Measurements from ENCODE around the gene TKFC. TPM values are rescaled to one million over a fixed set of nuclear protein-coding genes. Genes with fewer than 3 reads are reported as not detected.

The TKFC gene
- total and polyA plus RNA-seq, 2 donors from 2014 or later: 64.6 to 107 TPM

- intact Hi-C loops (cut with DNase I): loop anchor here (5.0 kb wide), 1 partner anchor 51 kb away; no protein-coding TSS in a partner anchor
- no peak overlapping the region for H3K4me3 ChIP-seq (ENCODE audit: low read length in 3 of 3)
- H3K27me3 ChIP-seq (ENCODE audit: control insufficient read depth, insufficient read depth, low read length): no peaks in the 10 kb centered on the region
Observed at GRCh38 chr11:61336171-61336935, 3.3 kb downstream of the TKFC start.

GRCh38 chr11:61337706-61338470 lies 4.9 kb downstream of the TKFC start:
- Histone ChIP-seq H3K9ac (ENCODE audit: low read length in 3 of 3) (no peak overlapping the region), H3K27ac (ENCODE audit: low read depth in 2 of 2, low read length in 2 of 2) (no peak overlapping the region), H3K9me3 (ENCODE audit: control insufficient read depth in 2 of 3, insufficient read depth in 1 of 3, low read length in 3 of 3) (no peaks in the 10 kb centered on the region), H3K4me1 (ENCODE audit: control insufficient read depth in 2 of 3, insufficient read depth in 2 of 3, low read depth in 1 of 3, low read length in 3 of 3) (peaks cover 0 to 24% (median 10%) of the 10 kb centered on the region in 3 donors), H3K36me3 (ENCODE audit: control insufficient read depth in 2 of 3, insufficient read depth in 3 of 3, low read length in 3 of 3) (peaks cover 0 to 40% (median 10%) of the 10 kb centered on the region in 3 donors), H3K27me3 (ENCODE audit: control insufficient read depth, insufficient read depth, low read length) (no peaks in the 10 kb centered on the region), H3K4me3 (ENCODE audit: low read length in 3 of 3) (no peak overlapping the region)
- intact Hi-C loops (cut with DNase I): loop anchor here (5.0 kb wide), 1 partner anchor 49 kb away; no protein-coding TSS in a partner anchor
- TF ChIP-seq CTCF (IDR thresholded peaks at IDR 0.05; ENCODE audit: borderline replicate concordance, extremely low read depth, insufficient read depth): no peak
- no peak for FAIRE-seq
- DNase-seq: no peak

More at GRCh38 chr11:61336171-61336935, 3.3 kb downstream of the TKFC start:
- DNase-seq (peak; percentile 88 to 92 (median 90)), FAIRE-seq (no peak)
- H3K9me3 ChIP-seq (ENCODE audit: control insufficient read depth in 2 of 3, insufficient read depth in 1 of 3, low read length in 3 of 3): no peaks in the 10 kb centered on the region
- peak; percentile 96 for TF ChIP-seq CTCF (IDR thresholded peaks at IDR 0.05; ENCODE audit: borderline replicate concordance, extremely low read depth, insufficient read depth)
- H3K4me1 ChIP-seq (ENCODE audit: control insufficient read depth in 2 of 3, insufficient read depth in 2 of 3, low read depth in 1 of 3, low read length in 3 of 3): peaks cover 4 to 28% (median 11%) of the 10 kb centered on the region in 3 donors
- H3K27ac ChIP-seq (ENCODE audit: low read depth in 2 of 2, low read length in 2 of 2): peak overlapping the region; percentile 65 to 67
- H3K36me3 ChIP-seq (ENCODE audit: control insufficient read depth in 2 of 3, insufficient read depth in 3 of 3, low read length in 3 of 3): peaks cover 0 to 25% (median 5%) of the 10 kb centered on the region in 3 donors
- peak overlapping the region in 1 of 3 donors; percentile 5 for H3K9ac ChIP-seq (ENCODE audit: low read length in 3 of 3)

- FAIRE-seq: no peak
- no peaks in the 10 kb centered on the region for H3K27me3 ChIP-seq (ENCODE audit: control insufficient read depth, insufficient read depth, low read length)
- H3K4me3 ChIP-seq (ENCODE audit: low read length in 3 of 3): no peak overlapping the region
- no peak overlapping the region for H3K27ac ChIP-seq (ENCODE audit: low read depth in 2 of 2, low read length in 2 of 2)
- H3K4me1 ChIP-seq (ENCODE audit: control insufficient read depth in 2 of 3, insufficient read depth in 2 of 3, low read depth in 1 of 3, low read length in 3 of 3): peaks cover 0 to 18% (median 9%) of the 10 kb centered on the region in 3 donors
- no peak for TF ChIP-seq CTCF (IDR thresholded peaks at IDR 0.05; ENCODE audit: borderline replicate concordance, extremely low read depth, insufficient read depth)
- no peak overlapping the region for H3K9ac ChIP-seq (ENCODE audit: low read length in 3 of 3)
- no peak for DNase-seq
- intact Hi-C loops (cut with DNase I): loop anchor here (5.0 kb wide), 1 partner anchor 48 kb away; no protein-coding TSS in a partner anchor
- H3K9me3 ChIP-seq (ENCODE audit: control insufficient read depth in 2 of 3, insufficient read depth in 1 of 3, low read length in 3 of 3): no peaks in the 10 kb centered on the region
- peaks cover 0 to 48% (median 13%) of the 10 kb centered on the region in 3 donors for H3K36me3 ChIP-seq (ENCODE audit: control insufficient read depth in 2 of 3, insufficient read depth in 3 of 3, low read length in 3 of 3)
Observed at GRCh38 chr11:61338783-61339489, 5.9 kb downstream of the TKFC start.

All from kidney (tissue), 14 donors.